ENCODE measurements around the gene SUN3. TPM values are rescaled to one million over a fixed set of nuclear protein-coding genes. Genes with fewer than 3 reads are reported as not detected.

The SUN3 gene
- total and polyA plus RNA-seq, 2 experiments from 2014 or later: not detected

DNA sequence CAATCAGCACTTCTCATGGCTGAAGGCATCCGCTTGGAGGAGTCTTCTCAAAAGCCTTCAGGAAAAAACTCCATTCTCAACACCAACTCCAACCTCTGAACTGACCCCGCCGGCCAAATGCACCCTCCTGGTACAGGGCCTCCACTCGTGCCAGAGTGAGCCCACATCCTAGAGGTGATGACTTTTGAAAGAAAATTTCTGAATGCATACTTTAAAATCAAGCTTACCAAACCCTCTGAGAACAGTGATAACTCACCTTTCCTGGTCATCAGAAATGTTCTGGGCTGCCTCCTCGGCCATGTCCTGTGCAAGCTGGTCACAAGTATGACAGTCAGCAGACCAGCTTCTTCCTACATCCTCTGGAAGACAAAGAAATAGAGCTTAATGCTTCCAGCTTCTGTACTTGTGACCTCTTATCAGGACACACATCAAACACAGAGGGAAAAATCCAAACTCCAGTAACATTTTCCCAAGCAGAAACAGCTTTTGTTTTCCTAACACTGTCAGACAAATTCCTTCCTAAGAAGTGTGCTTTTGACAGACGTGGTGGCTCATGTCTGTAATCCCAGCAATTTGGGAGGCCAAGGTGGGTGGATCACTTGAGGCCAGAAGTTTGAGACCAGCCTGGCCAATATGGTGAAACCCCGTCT, 80.6 kb downstream of the SUN3 start, which contains the start of gene PKD1L1:
Gene PKD1L1, minus strand, starts transcription at position 326 of the 650 bp plus-strand sequence. Its CDS starts 26 bp downstream, at position 300.
- Histone ChIP-seq H3K27me3 (replicated peaks; ENCODE audit: insufficient read depth) (no peaks in the 10 kb centered on the region), H3K9me3 (ENCODE audit: low read depth) (no peaks in the 10 kb centered on the region), H2AFZ (no peak within 1 kb of the TSS), H3K9me2 (ENCODE audit: insufficient read depth) (no peaks in the 10 kb centered on the region), H3K4me1 (ENCODE audit: insufficient read depth) (peaks cover 7% of the 10 kb centered on the region; the same call in 1 of the 2 replicates), H3F3A (ENCODE audit: insufficient read depth) (peaks cover 10% of the 10 kb centered on the region; the same call in 1 of the 2 replicates), H3K36me3 (ENCODE audit: low read depth) (no peaks in the 10 kb centered on the region), H3K27ac (no peak within 1 kb of the TSS), H3K4me3 (no peak within 1 kb of the TSS), H3K4me2 (ENCODE audit: unreplicated experiment) (no peak within 1 kb of the TSS), H4K20me1 (ENCODE audit: insufficient read depth) (no peaks in the 10 kb centered on the region), H3K9ac (no peak within 1 kb of the TSS), H3K79me2 (ENCODE audit: insufficient read depth) (no peaks in the 10 kb centered on the region)
- in situ Hi-C loops (cut with MboI): no loop called here
- DNase-seq: no peak
- WGBS, 2 experiments (ENCODE audit: low coverage in 1 of 2, low lambda C conversion rate in 2 of 2, missing lambda C conversion rate in 2 of 2): 80 to 88% methylated on average over 7 of the region's 7 CpGs
- TF ChIP-seq EZH2phosphoT487 (IDR thresholded peaks at IDR 0.05; ENCODE audit: insufficient read depth, low read depth): no peak
- TF ChIP-seq EZH2 (IDR thresholded peaks at IDR 0.05; ENCODE audit: insufficient read depth, poor library complexity, severe bottlenecking): no peak

DNA sequence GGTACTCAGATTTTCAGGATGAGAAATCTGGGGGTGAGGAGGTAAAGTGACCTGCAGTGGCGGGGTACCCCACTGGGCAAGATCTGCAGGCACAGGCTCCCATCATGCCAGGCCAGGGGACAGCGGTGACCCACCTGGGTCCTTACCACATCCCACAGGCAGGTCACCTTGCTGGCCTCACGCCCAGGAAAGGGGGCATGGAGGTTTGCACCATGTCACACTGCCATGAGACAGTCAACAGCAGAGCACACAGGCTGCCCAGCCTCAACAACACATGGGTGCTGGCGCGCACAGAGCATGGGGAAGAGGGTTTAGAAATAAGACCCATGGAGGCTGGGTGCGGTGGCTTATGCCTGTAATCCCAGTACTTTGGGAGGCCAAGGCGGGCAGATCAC, 81.6 kb downstream of the SUN3 start:
- in situ Hi-C loops (cut with MboI): no loop called here
- TF ChIP-seq EZH2 (IDR thresholded peaks at IDR 0.05; ENCODE audit: insufficient read depth, poor library complexity, severe bottlenecking) (no peak), EZH2phosphoT487 (IDR thresholded peaks at IDR 0.05; ENCODE audit: insufficient read depth, low read depth) (no peak)

DNA sequence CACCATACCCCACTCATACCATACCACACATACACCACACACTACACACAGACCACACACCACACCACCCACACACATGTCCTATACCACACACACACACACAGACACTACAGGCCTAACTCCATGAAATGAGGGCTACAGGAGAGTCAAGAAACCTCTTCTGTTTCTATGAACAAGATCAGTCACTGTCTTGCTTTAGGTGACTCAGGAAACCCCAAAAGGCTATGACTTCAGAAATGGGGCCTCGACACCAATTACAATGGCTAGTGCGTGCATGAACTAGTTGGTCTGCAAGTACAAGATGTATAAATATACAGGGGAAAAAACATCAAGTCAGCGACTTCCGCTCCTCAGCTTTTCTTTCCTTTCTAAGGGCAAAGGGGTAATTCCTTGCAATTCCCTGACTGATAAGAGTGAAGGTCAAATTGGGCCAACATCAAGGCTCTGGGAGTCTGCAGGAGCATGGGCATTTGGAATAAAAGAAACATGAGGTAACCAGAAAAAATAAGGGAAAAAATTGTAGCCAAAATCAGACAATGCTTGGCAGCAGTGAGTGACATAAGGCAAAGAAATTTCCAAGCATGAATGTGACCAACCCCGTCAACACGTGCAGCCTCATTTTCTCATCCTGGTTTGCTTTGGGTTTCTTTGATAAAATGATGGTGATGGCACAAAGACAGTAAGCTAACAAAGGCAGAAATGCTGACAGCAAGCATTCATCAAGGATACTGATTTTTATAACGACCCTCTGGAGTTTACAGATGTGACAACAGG, 82.1 kb downstream of the SUN3 start:
- Histone ChIP-seq H3K4me2 (ENCODE audit: unreplicated experiment) (no peak overlapping the region), H3K27ac (no peak overlapping the region), H3K9me3 (ENCODE audit: low read depth) (no peaks in the 10 kb centered on the region), H3K4me1 (ENCODE audit: insufficient read depth) (peaks cover 18% of the 10 kb centered on the region), H3K79me2 (ENCODE audit: insufficient read depth) (no peaks in the 10 kb centered on the region), H3K36me3 (ENCODE audit: low read depth) (no peaks in the 10 kb centered on the region), H3K27me3 (replicated peaks; ENCODE audit: insufficient read depth) (no peaks in the 10 kb centered on the region), H3K9ac (no peak overlapping the region), H3K4me3 (no peak overlapping the region), H4K20me1 (ENCODE audit: insufficient read depth) (no peaks in the 10 kb centered on the region), H3F3A (ENCODE audit: insufficient read depth) (peaks cover 9% of the 10 kb centered on the region), H2AFZ (no peak overlapping the region), H3K9me2 (ENCODE audit: insufficient read depth) (no peaks in the 10 kb centered on the region)
- in situ Hi-C loops (cut with MboI): no loop called here
- TF ChIP-seq EZH2 (IDR thresholded peaks at IDR 0.05; ENCODE audit: insufficient read depth, poor library complexity, severe bottlenecking) (no peak), EZH2phosphoT487 (IDR thresholded peaks at IDR 0.05; ENCODE audit: insufficient read depth, low read depth) (no peak)
- WGBS, 2 experiments (ENCODE audit: low coverage in 1 of 2, low lambda C conversion rate in 2 of 2, missing lambda C conversion rate in 2 of 2): 94 to 96% methylated on average over 7 of the region's 7 CpGs
- no peak for DNase-seq

More for the DNA sequence above, 81.6 kb downstream of the SUN3 start:
- Histone ChIP-seq H3K9me3 (ENCODE audit: low read depth) (no peaks in the 10 kb centered on the region), H3F3A (ENCODE audit: insufficient read depth) (peaks cover 6% of the 10 kb centered on the region; the same call in 1 of the 2 replicates), H3K4me3 (no peak overlapping the region), H3K9me2 (ENCODE audit: insufficient read depth) (no peaks in the 10 kb centered on the region), H3K36me3 (ENCODE audit: low read depth) (no peaks in the 10 kb centered on the region), H3K4me1 (ENCODE audit: insufficient read depth) (peaks cover 12% of the 10 kb centered on the region), H3K27me3 (replicated peaks; ENCODE audit: insufficient read depth) (no peaks in the 10 kb centered on the region), H4K20me1 (ENCODE audit: insufficient read depth) (no peaks in the 10 kb centered on the region), H3K9ac (no peak overlapping the region), H3K27ac (no peak overlapping the region), H3K4me2 (ENCODE audit: unreplicated experiment) (no peak overlapping the region), H3K79me2 (ENCODE audit: insufficient read depth) (no peaks in the 10 kb centered on the region), H2AFZ (no peak overlapping the region)
- 91 to 93% methylated on average over 7 of the region's 7 CpGs for WGBS, 2 experiments (ENCODE audit: low coverage in 1 of 2, low lambda C conversion rate in 2 of 2, missing lambda C conversion rate in 2 of 2)
- no peak for DNase-seq

DNA sequence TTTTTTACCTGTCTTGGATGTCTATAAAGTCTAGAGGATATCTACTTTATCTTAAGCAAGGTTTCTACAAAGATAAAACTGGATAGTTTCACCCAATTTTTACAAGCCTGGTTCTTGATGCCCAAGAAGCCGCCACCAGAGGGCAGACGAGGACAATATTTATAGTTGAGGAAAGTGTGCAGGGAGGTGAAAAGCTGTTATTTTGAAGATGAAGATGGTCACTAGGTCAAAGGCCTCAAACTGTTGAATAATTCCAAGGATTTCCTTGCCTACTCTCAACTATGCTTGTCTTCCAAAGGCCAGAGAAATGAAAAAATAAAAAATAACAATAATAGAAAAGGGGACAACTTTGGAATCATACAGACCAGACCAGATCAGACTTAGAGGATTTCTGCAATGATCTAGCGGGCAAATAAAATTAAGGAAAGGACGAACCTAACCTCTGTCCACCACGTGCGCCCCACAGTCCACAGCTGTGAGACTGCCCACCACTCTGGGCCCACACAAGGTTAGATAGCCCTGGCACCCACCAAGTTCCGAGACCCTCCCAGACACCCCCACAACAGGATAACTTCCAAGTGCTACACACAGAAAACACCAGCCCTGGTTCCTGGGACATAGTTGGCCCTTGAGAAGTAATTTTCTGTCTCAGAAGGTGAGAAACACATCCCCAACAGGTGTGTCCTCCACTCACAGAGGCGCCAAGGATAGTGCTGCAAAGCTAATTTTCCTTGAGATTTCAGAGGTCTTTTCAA, 83.5 kb downstream of the SUN3 start:
- H3K27me3 ChIP-seq (replicated peaks; ENCODE audit: insufficient read depth): no peaks in the 10 kb centered on the region
- in situ Hi-C loops (cut with MboI): no loop called here

More for the DNA sequence above, 83.5 kb downstream of the SUN3 start:
- no peak overlapping the region for H3K27ac ChIP-seq
- TF ChIP-seq EZH2phosphoT487 (IDR thresholded peaks at IDR 0.05; ENCODE audit: insufficient read depth, low read depth): no peak
- TF ChIP-seq EZH2 (IDR thresholded peaks at IDR 0.05; ENCODE audit: insufficient read depth, poor library complexity, severe bottlenecking): no peak
- H3F3A ChIP-seq (ENCODE audit: insufficient read depth): peaks cover 14% of the 10 kb centered on the region
- 37 to 38% methylated on average over 8 of the region's 8 CpGs for WGBS, 2 experiments (ENCODE audit: low coverage in 1 of 2, low lambda C conversion rate in 2 of 2, missing lambda C conversion rate in 2 of 2)
- H3K79me2 ChIP-seq (ENCODE audit: insufficient read depth): no peaks in the 10 kb centered on the region
- no peaks in the 10 kb centered on the region for H4K20me1 ChIP-seq (ENCODE audit: insufficient read depth)
- peaks cover 31% of the 10 kb centered on the region for H3K4me1 ChIP-seq (ENCODE audit: insufficient read depth)
- no peak overlapping the region for H3K4me2 ChIP-seq (ENCODE audit: unreplicated experiment)
- no peak overlapping the region for H3K4me3 ChIP-seq
- no peaks in the 10 kb centered on the region for H3K9me2 ChIP-seq (ENCODE audit: insufficient read depth)
- DNase-seq: peak; percentile 77
- no peaks in the 10 kb centered on the region for H3K36me3 ChIP-seq (ENCODE audit: low read depth)
- H3K9ac ChIP-seq: no peak overlapping the region
- H2AFZ ChIP-seq: no peak overlapping the region
- H3K9me3 ChIP-seq (ENCODE audit: low read depth): no peaks in the 10 kb centered on the region
